Cerebellar nuclear complex (tissue), 1 donor: Measurements from ENCODE around the gene LGSN.
"Not testable (repeated sequence)": the region's sequence is repeated elsewhere in the genome, so short reads cannot be mapped to it uniquely, and the experiment has no call there.

Source experiments
- DNase-seq, 2 experiments: peaks; one replicate each; lab custom pipeline; 2025; lab: John Stamatoyannopoulos, UW

The LGSN gene

GRCh38 chr6:63306420-63306819, 13.4 kb downstream of the LGSN start:
- no peak for DNase-seq

- no peak for DNase-seq
These were observed 14.5 kb downstream of the LGSN start for GRCh38 chr6:63305277-63305676.

- DNase-seq, result no peak
These were observed 16.3 kb downstream of the LGSN start for GRCh38 chr6:63303476-63303875.

- no peak for DNase-seq
These were observed 20.1 kb downstream of the LGSN start for GRCh38 chr6:63299667-63300066.

GRCh38 chr6:63295553-63296194, 24.1 kb downstream of the LGSN start:
- no peak for DNase-seq

- DNase-seq, result no peak
These were observed 29.2 kb downstream of the LGSN start for GRCh38 chr6:63290492-63291058.

- no peak for DNase-seq
These were observed 30.4 kb downstream of the LGSN start for GRCh38 chr6:63289269-63289872.

GRCh38 chr6:63280639-63281180, 39.1 kb downstream of the LGSN start:
- no peak for DNase-seq

- DNase-seq, result no peak
These were observed 40.9 kb downstream of the LGSN start for GRCh38 chr6:63278916-63279315.

- DNase-seq, result no peak
These were observed 43.8 kb downstream of the LGSN start for GRCh38 chr6:63275953-63276352.

- DNase-seq, result not testable (repeated sequence)
These were observed 44.9 kb downstream of the LGSN start for GRCh38 chr6:63274795-63275430.

GRCh38 chr6:63272397-63272796, 47.4 kb downstream of the LGSN start:
- DNase-seq, result no peak

- DNase-seq, result no peak
These were observed 50.3 kb downstream of the LGSN start for GRCh38 chr6:63269470-63269869.

- DNase-seq, result no peak
These were observed 51.2 kb downstream of the LGSN start for GRCh38 chr6:63268574-63268973.

GRCh38 chr6:63267828-63268227, 52.0 kb downstream of the LGSN start:
- no peak for DNase-seq

GRCh38 chr6:63267046-63267445, 52.7 kb downstream of the LGSN start:
- no peak for DNase-seq

GRCh38 chr6:63263444-63263843, 56.3 kb downstream of the LGSN start:
- no peak for DNase-seq

- no peak for DNase-seq
These were observed 58.0 kb downstream of the LGSN start for GRCh38 chr6:63261820-63262219.

- DNase-seq, result no peak
These were observed 60.6 kb downstream of the LGSN start for GRCh38 chr6:63259153-63259552.

- no peak for DNase-seq
These were observed 69.8 kb downstream of the LGSN start for GRCh38 chr6:63249875-63250482.

- no peak for DNase-seq
These were observed 73.2 kb downstream of the LGSN start for GRCh38 chr6:63246581-63246980.

- no peak for DNase-seq
These were observed 73.9 kb downstream of the LGSN start for GRCh38 chr6:63245909-63246308.
